CD14-positive monocyte (primary cell): ENCODE measurements around the gene PLOD1. TPM values are rescaled to one million over a fixed set of nuclear protein-coding genes. Genes with fewer than 3 reads are reported as not detected.

Experiments
- DNase-seq, 3 donors: peaks; one replicate each; pipeline ENCODE4 v3.0.0-alpha.2; 2011 to 2022
- H2AFZ ChIP-seq: 2 replicates; pipeline ENCODE4 v1.6.0; 2012; ENCODE audit warnings: mild to moderate bottlenecking, low read depth, low read length, inconsistent platforms; ENCODE audit not compliant: insufficient read depth, poor library complexity, severe bottlenecking
- H3K27ac ChIP-seq, 2 donors: 1 replicate in 1 of 2; 2 replicates in 1 of 2; pipeline ENCODE4 v1.5.1; 2012 to 2013; ENCODE audit warnings: low read length in 2 of 2, control low read depth in 1 of 2, inconsistent platforms in 1 of 2, low read depth in 1 of 2, mild to moderate bottlenecking in 1 of 2
- H3K27me3 ChIP-seq, 2 donors: one replicate each; pipeline versions ENCODE4 v1.6.0 to v1.6.1; 2011 to 2013; ENCODE audit warnings: low read length in 2 of 2; ENCODE audit not compliant: control insufficient read depth in 2 of 2, insufficient read depth in 2 of 2
- H3K36me3 ChIP-seq, 2 donors: replicated peaks in 1 of 2; 1 replicate in 1 of 2; 2 replicates in 1 of 2; pipeline versions ENCODE4 v1.5.1 to v1.6.1; 2012 to 2013; ENCODE audit warnings: low read length in 2 of 2, control low read depth in 1 of 2, inconsistent platforms in 1 of 2, mild to moderate bottlenecking in 1 of 2; ENCODE audit not compliant: insufficient read depth in 2 of 2, control insufficient read depth in 1 of 2
- H3K4me1 ChIP-seq, 2 donors: 1 replicate in 1 of 2; 2 replicates in 1 of 2; pipeline versions ENCODE4 v1.5.1 to v1.6.1; 2012 to 2013; ENCODE audit warnings: low read length in 2 of 2, control low read depth in 1 of 2, inconsistent platforms in 1 of 2, mild to moderate bottlenecking in 1 of 2, moderate library complexity in 1 of 2; ENCODE audit not compliant: insufficient read depth in 2 of 2, control insufficient read depth in 1 of 2
- H3K4me2 ChIP-seq: replicated peaks from 2 replicates; pipeline ENCODE3; 2012; ENCODE audit warnings: low read length, moderate library complexity, mild to moderate bottlenecking; ENCODE audit not compliant: poor library complexity, severe bottlenecking; ENCODE audit errors: extremely low read depth
- H3K4me3 ChIP-seq, 3 experiments: fragments of 200-600 bp in 1 of 3; sonication (generic) in 1 of 3; replicated peaks in 1 of 3; 1 replicate in 2 of 3; 2 replicates in 1 of 3; pipeline ENCODE4 v1.5.1; 2011 to 2013; ENCODE audit warnings: low read length in 3 of 3, mild to moderate bottlenecking in 3 of 3, control low read depth in 2 of 3, low read depth in 2 of 3, inconsistent platforms in 1 of 3, moderate library complexity in 1 of 3
- H3K79me2 ChIP-seq: 2 replicates; pipeline ENCODE4 v1.6.0; 2012; ENCODE audit warnings: mild to moderate bottlenecking, control low read depth, inconsistent platforms, low read length, moderate library complexity; ENCODE audit not compliant: insufficient read depth
- H3K9ac ChIP-seq: 2 replicates; pipeline ENCODE4 v1.6.0; 2017; ENCODE audit warnings: low read length, mild to moderate bottlenecking; ENCODE audit not compliant: insufficient read depth, poor library complexity, severe bottlenecking
- H3K9me3 ChIP-seq, 2 donors: replicated peaks in 1 of 2; 1 replicate in 1 of 2; 2 replicates in 1 of 2; pipeline versions ENCODE4 v1.5.1 to v1.6.1; 2012 to 2013; ENCODE audit warnings: low read length in 2 of 2, control low read depth in 1 of 2; ENCODE audit not compliant: control insufficient read depth in 1 of 2, insufficient read depth in 1 of 2
- H4K20me1 ChIP-seq: 2 replicates; pipeline ENCODE4 v1.6.0; 2012; ENCODE audit warnings: mild to moderate bottlenecking, low read length, control low read depth, moderate library complexity; ENCODE audit not compliant: insufficient read depth
- H3K27ac Mint-ChIP-seq, 7 donors: one replicate each; pipeline ENCODE4 v1.8.0; 2020; ENCODE audit warnings: mild to moderate bottlenecking in 7 of 7, mixed read lengths in 7 of 7, moderate library complexity in 6 of 7, inconsistent platforms in 2 of 7
- H3K27me3 Mint-ChIP-seq, 3 donors: one replicate each; pipeline ENCODE4 v1.8.0; 2021 to 2022; ENCODE audit warnings: low read depth in 3 of 3, mild to moderate bottlenecking in 3 of 3, mixed read lengths in 3 of 3, moderate library complexity in 3 of 3, inconsistent platforms in 1 of 3
- H3K36me3 Mint-ChIP-seq, 2 donors: one replicate each; pipeline ENCODE4 v1.8.0; 2020; ENCODE audit warnings: mixed read lengths in 2 of 2, inconsistent platforms in 1 of 2, mild to moderate bottlenecking in 1 of 2
- H3K4me1 Mint-ChIP-seq: one replicate; pipeline ENCODE4 v1.8.0; 2020; ENCODE audit warnings: mild to moderate bottlenecking, mixed read lengths
- H3K4me3 Mint-ChIP-seq, 2 donors: one replicate each; pipeline ENCODE4 v1.8.0; 2020; ENCODE audit warnings: mild to moderate bottlenecking in 2 of 2, mixed read lengths in 2 of 2, moderate library complexity in 1 of 2
- H3K9me3 Mint-ChIP-seq, 7 donors: one replicate each; pipeline ENCODE4 v1.8.0; 2020 to 2022; ENCODE audit warnings: mixed read lengths in 7 of 7, mild to moderate bottlenecking in 6 of 7, moderate library complexity in 6 of 7, inconsistent platforms in 2 of 7
- WGBS: methylation state at CpG from one replicate; pipeline ENCODE4 v1.1.5; 2013; ENCODE audit warnings: missing lambda C conversion rate; ENCODE audit not compliant: insufficient coverage; 5-methylcytosine and 5-hydroxymethylcytosine counted together
- intact Hi-C, 2 donors: fragments of 100-400 bp; cut with micrococcal nuclease; formaldehyde crosslinking; loops; one replicate each; pipeline versions ENCODE4 v1.15.0 to v1.15.1; 2023
- polyA plus RNA-seq, 3 donors: library from polyadenylated mRNA; depleted of rRNA in 1 of 3; unstranded in 2 of 3; stranded (reverse) in 1 of 3; fragments of 300-500 nt in 2 of 3; fragments of >200 nt in 1 of 3; fragmentation: Illumina TruSeq in 2 of 3; gene quantifications; 1 replicate in 2 of 3; 2 replicates in 1 of 3; pipeline ENCODE4 v1.2.3, GENCODE V29; 2012 to 2021
- TF ChIP-seq, protein P1 (sequence below): fragments of 200-600 bp; IDR thresholded peaks from one replicate; pipeline ENCODE4 v1.8.0; 2022; ENCODE audit warnings: antibody characterized with exemption, mild to moderate bottlenecking

Gene PLOD1
- polyA plus RNA-seq, 3 donors: 44.5 to 53.4 (median 53.1) TPM

DNA sequence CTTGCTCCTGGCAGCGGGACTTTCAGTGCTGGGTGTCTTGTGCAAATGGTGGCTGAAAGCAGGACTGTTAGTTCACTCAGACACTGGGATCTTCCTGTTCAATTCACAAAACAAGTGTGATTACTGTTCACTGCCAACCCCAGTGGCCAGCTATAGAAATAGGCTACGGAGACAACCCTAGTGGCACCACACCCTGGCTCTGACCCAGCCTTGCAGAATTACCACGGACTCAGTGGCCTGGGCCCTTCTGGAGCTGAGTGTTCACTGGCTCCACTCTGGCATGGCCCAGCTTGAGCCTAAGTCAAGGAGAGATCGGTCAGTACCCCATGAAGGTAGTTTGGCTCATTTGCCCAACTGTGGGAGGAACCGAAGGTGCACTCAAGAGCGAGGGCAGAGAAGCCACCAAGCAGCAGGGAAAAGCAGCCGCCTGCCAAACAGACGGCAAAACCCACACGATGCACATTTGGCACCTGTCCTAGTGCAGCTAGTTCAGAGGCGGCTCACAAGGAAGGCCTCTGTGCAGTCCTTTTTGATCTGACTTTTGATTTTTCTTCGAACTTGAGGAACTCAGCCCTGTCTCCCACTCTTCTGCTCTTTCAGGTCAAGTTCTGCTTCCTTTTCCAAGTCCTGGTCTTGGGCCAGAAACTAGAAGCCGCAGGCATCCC lies 14.1 kb upstream of the PLOD1 start:
- intact Hi-C loops: loop anchor here in 1 of 2 donors (10.0 kb wide), 1 partner anchor 94 kb away; the partner anchor contains the start of gene MIIP
- Histone ChIP-seq H3K27ac (no peak overlapping the region), H3K4me1 (peaks cover 18 to 20% of the 10 kb centered on the region in 2 donors), H3K4me3 (no peak overlapping the region), H3K4me2 (no peak overlapping the region), H3K9ac (no peak overlapping the region), H3K27me3 (no peaks in the 10 kb centered on the region), H3K79me2 (peaks cover 54% of the 10 kb centered on the region), H3K36me3 (peaks cover 54 to 66% of the 10 kb centered on the region in 2 donors), H2AFZ (no peak overlapping the region), H4K20me1 (peaks cover 75% of the 10 kb centered on the region), H3K9me3 (no peaks in the 10 kb centered on the region)
- peak overlapping the region in 2 of 7 donors; percentile 14 to 78 for H3K27ac Mint-ChIP-seq
- H3K36me3 Mint-ChIP-seq: peaks cover 44 to 81% of the 10 kb centered on the region in 2 donors
- peaks cover 0 to 3% (median 1%) of the 10 kb centered on the region in 3 donors for H3K27me3 Mint-ChIP-seq
- TF ChIP-seq, protein P1, sequence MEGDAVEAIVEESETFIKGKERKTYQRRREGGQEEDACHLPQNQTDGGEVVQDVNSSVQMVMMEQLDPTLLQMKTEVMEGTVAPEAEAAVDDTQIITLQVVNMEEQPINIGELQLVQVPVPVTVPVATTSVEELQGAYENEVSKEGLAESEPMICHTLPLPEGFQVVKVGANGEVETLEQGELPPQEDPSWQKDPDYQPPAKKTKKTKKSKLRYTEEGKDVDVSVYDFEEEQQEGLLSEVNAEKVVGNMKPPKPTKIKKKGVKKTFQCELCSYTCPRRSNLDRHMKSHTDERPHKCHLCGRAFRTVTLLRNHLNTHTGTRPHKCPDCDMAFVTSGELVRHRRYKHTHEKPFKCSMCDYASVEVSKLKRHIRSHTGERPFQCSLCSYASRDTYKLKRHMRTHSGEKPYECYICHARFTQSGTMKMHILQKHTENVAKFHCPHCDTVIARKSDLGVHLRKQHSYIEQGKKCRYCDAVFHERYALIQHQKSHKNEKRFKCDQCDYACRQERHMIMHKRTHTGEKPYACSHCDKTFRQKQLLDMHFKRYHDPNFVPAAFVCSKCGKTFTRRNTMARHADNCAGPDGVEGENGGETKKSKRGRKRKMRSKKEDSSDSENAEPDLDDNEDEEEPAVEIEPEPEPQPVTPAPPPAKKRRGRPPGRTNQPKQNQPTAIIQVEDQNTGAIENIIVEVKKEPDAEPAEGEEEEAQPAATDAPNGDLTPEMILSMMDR: no peak
- no peak overlapping the region for H3K4me3 Mint-ChIP-seq
- WGBS: 86% methylated on average over 10 of the region's 12 CpGs
- peaks cover 29% of the 10 kb centered on the region for H3K4me1 Mint-ChIP-seq
- no peak for DNase-seq
- peaks cover 0 to 2% (median 0%) of the 10 kb centered on the region in 7 donors for H3K9me3 Mint-ChIP-seq

DNA sequence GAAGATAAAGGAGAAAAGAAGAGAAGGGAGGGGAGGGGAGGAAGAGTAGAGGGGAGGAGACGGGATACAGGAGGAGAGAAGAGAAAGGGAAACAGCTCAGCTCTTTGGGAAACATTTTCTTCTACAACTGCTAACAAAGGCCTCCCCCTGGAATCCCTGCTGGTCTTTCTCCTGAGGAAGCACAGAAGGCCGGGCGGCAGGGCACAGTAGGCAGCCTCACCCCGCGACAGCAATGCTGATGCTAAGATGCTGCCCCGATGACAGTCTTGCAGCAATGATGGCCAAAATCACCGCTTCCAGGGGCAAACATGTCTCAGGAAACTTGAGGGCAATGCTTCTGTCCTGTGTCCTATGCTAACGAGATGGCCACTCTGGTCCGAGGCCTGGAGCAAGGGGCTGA lies 13.5 kb upstream of the PLOD1 start:
- Histone ChIP-seq H3K9ac (no peak overlapping the region), H3K4me1 (peaks cover 18 to 20% of the 10 kb centered on the region in 2 donors), H3K27me3 (no peaks in the 10 kb centered on the region), H3K27ac (peak overlapping the region in 1 of 2 donors; percentile 48), H2AFZ (no peak overlapping the region), H3K4me2 (no peak overlapping the region), H3K36me3 (peaks cover 54 to 66% of the 10 kb centered on the region in 2 donors), H3K4me3 (no peak overlapping the region), H3K79me2 (peaks cover 59% of the 10 kb centered on the region), H3K9me3 (no peaks in the 10 kb centered on the region), H4K20me1 (peaks cover 76% of the 10 kb centered on the region)
- TF ChIP-seq, protein P1: no peak
- intact Hi-C loops: loop anchor here in 1 of 2 donors (10.0 kb wide), 1 partner anchor 94 kb away; the partner anchor contains the start of gene MIIP
- Mint-ChIP-seq H3K4me1 (peaks cover 29% of the 10 kb centered on the region), H3K4me3 (no peak overlapping the region), H3K36me3 (peaks cover 44 to 81% of the 10 kb centered on the region in 2 donors), H3K27me3 (peaks cover 0 to 3% (median 1%) of the 10 kb centered on the region in 3 donors), H3K9me3 (peaks cover 0 to 2% (median 0%) of the 10 kb centered on the region in 7 donors), H3K27ac (no peak overlapping the region)
- 96% methylated on average over 8 of the region's 9 CpGs for WGBS
- no peak for DNase-seq
